ENCODE results near the gene DIO1. TPM values are rescaled to one million over a fixed set of nuclear protein-coding genes. Genes with fewer than 3 reads are reported as not detected.

DIO1 gene
- total RNA-seq, 1 experiment from 2014 or later: not detected

DNA sequence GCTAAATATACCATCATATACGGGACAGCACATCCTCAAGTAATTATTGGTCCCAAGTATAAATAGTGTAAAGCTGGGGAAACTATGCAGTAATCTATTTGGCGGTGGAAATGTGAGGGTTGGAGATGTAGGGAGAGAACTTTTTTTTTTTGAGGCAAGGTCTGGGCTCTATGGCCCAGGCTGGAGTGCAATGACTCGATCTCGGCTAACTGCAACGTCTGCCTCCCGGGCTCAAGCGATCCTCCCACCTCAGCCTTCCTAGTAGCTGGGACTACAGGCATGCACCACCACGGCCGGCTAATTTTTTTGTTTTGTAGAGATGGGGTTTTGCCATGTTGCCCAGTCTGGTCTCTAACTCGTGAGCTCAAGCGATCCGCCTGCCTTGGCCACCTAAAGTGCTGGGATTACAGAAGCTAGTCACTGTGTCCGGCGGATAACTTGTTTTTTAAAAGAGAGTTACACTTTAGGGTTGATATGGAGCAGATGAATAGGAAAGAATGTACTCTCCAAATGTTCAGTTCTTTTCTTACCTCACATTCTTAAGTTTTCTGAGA, 49.6 kb downstream of the DIO1 start:
- Histone ChIP-seq H3K36me3 (peaks cover 13% of the 10 kb centered on the region), H3K4me1 (peaks cover 4% of the 10 kb centered on the region; the same call in 1 of the 2 replicates), H3K9me3 (replicated peaks) (no peaks in the 10 kb centered on the region), H3K27ac (no peak overlapping the region), H3K4me3 (no peak overlapping the region), H3K27me3 (no peaks in the 10 kb centered on the region)
- DNase-seq: no peak

DNA sequence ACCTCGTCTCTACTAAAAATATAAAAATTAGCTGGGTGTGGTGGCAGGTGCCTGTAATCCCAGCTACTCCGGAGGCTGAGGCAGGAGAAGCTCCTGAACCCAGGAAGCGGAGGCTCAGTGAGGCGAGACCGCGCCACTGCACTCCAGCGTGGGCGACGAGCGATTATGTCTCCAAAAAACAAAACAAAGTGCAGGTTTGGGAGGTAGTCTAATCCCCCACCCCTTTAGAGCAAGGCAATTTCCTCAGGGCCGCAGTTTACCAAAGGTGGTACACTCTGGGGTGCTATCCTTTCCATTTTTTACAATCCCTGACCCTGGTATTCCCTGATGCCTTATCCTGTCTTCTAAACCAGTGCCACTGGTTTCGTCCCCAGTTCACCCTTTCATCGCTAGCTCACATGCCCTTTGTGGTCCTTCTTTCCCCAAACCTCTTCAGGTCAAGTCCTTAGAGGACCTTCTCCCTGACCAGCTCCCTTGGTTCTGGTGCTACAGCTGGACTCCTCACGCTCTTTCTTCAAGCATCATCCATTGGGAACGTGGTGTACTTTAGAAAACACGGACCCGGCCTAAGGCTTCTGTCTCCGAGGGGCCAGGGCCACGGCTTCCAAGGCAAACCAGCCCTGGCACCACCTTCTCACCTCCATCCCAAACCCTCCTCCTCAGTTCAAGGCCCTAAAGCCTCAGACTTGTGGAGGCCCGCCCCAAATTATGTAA, 50.6 kb downstream of the DIO1 start:
- Histone ChIP-seq H3K4me1 (peaks cover 4% of the 10 kb centered on the region; the same call in 1 of the 2 replicates), H3K36me3 (peaks cover 9% of the 10 kb centered on the region; the same call in 1 of the 2 replicates), H3K4me3 (peak overlapping the region; percentile 95), H3K27ac (peak overlapping the region; percentile 73), H3K9me3 (replicated peaks) (no peaks in the 10 kb centered on the region), H3K27me3 (no peaks in the 10 kb centered on the region)
- DNase-seq: peak; percentile 15 to 42

DNA sequence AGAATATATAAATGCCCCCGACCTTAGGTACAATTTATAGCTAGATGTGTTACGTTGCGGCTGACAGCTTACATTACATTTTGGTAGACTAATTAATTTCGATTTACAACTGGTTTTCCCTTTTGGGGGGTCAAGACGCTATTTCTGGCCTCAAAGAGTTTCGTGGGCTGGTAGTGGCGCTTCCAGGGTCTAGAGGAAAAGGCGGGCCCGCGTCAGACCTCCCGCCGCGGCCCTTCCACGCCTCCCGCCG, 51.1 kb downstream of the DIO1 start:
- Histone ChIP-seq H3K9me3 (replicated peaks) (no peaks in the 10 kb centered on the region), H3K4me3 (peak overlapping the region; percentile 95), H3K27me3 (no peaks in the 10 kb centered on the region), H3K4me1 (peaks cover 4% of the 10 kb centered on the region; the same call in 1 of the 2 replicates), H3K27ac (peak overlapping the region; percentile 73), H3K36me3 (peaks cover 4% of the 10 kb centered on the region; the same call in 1 of the 2 replicates)
- no peak for DNase-seq

DNA sequence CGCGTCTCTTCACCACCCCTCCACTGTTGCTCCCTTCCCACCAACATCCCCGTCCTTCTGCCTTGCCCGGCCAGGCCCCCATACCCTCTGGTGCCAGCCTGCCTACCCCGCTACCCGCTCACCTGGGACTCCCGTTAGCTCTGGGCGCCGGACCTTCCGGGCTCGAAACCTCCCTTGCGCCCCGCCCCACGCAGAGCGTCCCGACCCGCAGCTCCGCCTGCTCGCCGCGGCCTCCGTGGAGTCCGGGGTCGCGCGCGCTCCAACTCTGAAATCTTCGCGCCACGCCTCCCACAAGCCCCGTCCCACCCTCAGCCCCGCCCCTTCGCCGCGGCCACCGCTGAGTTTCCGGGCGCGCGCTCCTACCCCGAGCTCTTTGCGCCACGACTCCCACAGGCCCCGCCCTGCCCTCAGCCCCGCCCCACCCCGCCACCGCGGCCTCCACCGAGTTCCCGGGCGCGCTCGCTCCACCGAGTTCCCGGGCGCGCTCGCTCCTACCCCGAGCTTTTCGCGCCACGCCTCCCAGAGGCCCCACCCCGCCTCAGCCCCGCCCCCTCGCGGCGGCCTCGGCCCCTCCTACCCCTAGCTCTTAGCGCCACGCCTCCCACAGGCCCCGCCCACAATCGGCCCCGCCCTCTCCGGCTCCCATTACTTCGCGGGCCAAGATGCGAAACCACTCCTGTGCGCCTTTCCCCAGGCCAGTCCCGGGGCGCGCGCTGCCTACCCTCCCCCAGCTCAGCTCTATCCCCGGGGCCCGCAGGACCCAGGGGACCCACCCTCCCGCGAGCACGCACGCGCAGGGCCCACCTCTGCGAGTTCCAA, 51.7 kb downstream of the DIO1 start, which contains the start of gene IFT25:
IFT25 (minus strand) TSS at position 267 of the 819 bp plus-strand sequence. CDS start 5,617 bp downstream, outside the sequence.
- Histone ChIP-seq H3K9me3 (replicated peaks) (no peaks in the 10 kb centered on the region), H3K36me3 (0 out of 2 replicates have a peak, but pooled peaks cover 2% of the 10 kb centered on the region), H3K27ac (peak within 1 kb of the TSS; percentile 73), H3K4me1 (peaks cover 4% of the 10 kb centered on the region; the same call in 1 of the 2 replicates), H3K27me3 (no peaks in the 10 kb centered on the region), H3K4me3 (peak within 1 kb of the TSS; percentile 95)
- peak; percentile 97 to 98 for DNase-seq

DNA sequence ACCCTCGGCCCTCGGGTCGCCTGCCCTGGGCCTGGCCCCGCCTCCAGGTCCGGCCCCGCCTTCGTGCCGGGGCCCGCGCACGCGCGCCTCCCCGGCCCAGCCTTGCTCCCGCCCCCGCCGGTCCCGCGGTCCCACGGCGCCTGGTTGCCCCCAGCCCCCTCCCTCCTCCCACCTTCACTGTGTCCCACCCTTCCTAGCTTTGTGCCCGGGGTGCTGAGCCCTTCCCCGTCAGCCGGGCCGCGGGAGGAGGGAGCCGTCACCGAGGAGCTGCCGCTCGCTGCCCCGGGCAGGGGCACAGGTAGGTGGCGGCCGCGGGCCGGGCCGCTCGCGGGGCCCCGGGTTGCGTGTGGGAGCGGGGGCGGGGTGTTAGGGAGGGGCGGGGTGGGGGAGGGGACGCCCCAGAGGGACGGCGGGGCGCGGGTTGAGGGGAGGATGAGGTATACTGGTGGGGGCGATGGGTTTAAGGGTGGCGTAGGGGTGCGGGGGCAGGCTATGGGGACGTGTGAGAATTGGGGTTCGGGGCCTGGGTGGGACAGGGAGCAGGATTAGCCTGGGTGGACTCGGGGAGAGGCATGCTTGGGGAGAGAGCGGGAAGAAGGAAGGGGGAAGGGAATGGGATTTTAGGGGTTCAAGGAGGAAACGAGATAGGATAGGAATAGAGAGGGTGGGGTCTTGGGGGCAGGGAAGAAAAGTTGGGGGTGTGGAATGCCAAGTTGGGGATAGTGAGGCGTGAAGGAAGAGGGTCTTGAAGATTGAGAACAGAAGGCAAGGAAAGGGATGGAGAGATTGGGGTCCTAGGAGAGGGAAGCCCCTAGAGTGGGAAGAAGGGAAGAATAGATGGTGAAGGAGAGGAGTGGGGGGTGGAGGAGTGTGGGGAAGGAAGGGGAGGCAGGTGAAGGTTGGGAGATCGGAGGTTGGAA, 52.5 kb downstream of the DIO1 start, which contains the start of gene LRRC42:
LRRC42 (plus strand) TSS at position 99 of the 920 bp plus-strand sequence. CDS start 5,650 bp downstream, outside the sequence.
- Histone ChIP-seq H3K27me3 (no peaks in the 10 kb centered on the region), H3K27ac (peak within 1 kb of the TSS; percentile 73), H3K36me3 (no peaks in the 10 kb centered on the region), H3K9me3 (replicated peaks) (no peaks in the 10 kb centered on the region), H3K4me3 (peak within 1 kb of the TSS; percentile 95), H3K4me1 (peaks cover 4% of the 10 kb centered on the region; the same call in 1 of the 2 replicates)
- no peak for DNase-seq

DNA sequence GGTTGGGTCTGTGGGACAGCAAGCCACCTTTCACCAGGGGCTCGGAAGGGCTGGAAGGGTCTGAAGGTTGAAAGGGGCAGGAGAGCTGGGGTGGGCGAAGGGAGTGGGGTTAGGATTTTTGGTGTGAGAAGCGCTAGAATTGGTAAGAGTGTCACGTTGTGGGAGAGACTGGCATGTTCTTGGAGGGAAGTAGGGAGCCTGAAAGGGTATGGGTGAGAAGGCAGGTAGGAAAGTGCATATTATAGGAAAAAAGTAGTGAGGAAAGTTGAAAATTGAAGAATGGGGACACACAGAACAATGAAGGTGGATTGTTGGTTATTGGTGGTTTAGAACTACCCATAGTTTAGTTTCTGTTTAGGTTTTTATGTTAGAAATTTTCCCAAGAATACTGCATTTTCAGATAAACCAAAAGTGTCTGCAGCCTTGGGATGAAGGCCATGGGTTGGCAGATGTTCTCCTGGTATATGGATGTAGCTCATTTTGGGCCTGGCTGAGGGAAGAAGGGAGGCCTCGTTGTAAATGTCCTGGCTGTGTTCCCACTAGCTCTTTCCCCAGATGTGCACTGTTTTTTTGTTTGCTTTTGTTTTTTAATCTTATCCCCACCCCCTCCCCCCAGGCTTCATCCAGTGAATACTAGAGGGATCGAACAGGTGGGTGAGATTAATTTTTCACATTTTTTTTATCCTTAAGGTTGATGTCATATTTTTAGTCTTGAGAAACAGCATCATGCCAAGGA, 53.4 kb downstream of the DIO1 start:
- Histone ChIP-seq H3K4me1 (peaks cover 4% of the 10 kb centered on the region; the same call in 1 of the 2 replicates), H3K9me3 (replicated peaks) (no peaks in the 10 kb centered on the region), H3K4me3 (peak overlapping the region; percentile 95), H3K36me3 (no peaks in the 10 kb centered on the region; the same call in 1 of the 2 replicates), H3K27ac (no peak overlapping the region), H3K27me3 (no peaks in the 10 kb centered on the region)
- DNase-seq: peak in 1 of 2 experiments; percentile 16

DNA sequence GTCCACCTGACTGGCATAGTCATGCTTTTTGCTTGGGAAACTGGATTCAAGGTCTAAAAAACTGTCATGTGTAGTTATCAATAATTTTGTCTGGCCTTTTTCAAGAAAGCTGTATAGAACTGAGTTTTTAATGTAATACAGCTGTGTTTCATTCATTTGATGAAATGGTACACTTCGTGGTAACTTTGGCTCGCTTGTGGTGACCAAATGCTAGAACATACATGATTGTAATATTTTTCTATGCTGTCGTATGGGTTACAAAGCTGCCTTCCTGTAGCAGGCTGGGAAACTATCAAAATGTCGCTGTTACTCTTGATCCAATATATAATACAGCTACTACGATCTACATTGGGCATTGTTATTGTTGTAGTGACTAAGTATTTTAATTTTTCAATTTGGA, 54.3 kb downstream of the DIO1 start:
- Histone ChIP-seq H3K4me3 (no peak overlapping the region), H3K9me3 (replicated peaks) (no peaks in the 10 kb centered on the region), H3K27ac (no peak overlapping the region), H3K27me3 (no peaks in the 10 kb centered on the region), H3K36me3 (peaks cover 6% of the 10 kb centered on the region; the same call in 1 of the 2 replicates), H3K4me1 (peaks cover 4% of the 10 kb centered on the region; the same call in 1 of the 2 replicates)
- DNase-seq: no peak

DNA sequence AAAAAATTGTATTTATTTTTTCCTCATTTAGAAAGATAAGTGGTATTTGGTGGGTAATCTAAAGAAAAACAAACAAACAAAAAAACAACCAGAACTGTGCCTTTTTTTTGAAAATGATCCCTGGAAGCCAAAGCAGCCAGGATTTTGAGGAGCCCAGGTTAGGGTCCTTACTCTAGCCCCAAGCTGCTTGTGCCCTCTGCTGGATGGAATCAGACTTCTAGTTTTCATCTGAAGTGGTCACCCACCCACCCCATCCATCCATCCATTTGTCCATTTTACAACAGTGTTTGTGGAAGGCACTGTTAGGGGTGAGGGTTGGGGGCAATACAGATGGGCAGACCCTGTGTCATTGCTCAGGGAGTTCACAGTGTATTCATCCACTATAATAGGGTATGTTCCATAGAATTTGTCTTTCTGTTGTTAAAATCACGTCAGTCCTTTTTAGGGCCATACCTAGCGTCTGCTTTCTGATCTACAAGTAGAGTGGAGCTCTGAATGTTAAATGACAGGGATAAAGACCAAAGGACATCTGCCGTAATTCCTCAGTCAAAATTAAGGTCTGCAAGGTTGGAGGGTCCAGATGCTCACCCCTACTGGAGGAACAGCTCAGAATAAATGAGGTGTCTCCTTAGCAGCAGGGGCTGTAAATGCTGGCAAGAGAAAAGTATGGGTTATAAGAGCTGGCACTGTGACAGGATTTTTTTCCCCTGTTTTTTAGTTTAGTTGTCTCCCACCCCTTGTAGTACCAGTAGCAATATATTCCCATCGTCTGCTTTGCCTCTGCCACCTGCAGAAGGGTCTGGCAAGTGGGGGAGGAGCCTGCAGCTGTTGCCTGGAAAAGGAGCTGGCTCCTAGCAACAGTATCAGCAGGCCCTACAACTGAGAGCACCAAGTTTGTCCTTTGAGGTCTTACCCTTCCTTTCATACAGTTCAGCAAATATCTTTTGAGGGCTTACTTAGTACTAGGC, 55.3 kb downstream of the DIO1 start:
- H3K9me3 ChIP-seq (replicated peaks): no peaks in the 10 kb centered on the region
- DNase-seq: peak; percentile 52 to 72
- H3K4me3 ChIP-seq: no peak overlapping the region
- peaks cover 4% of the 10 kb centered on the region; the same call in 1 of the 2 replicates for H3K4me1 ChIP-seq
- no peaks in the 10 kb centered on the region for H3K27me3 ChIP-seq
- no peak overlapping the region for H3K27ac ChIP-seq
- H3K36me3 ChIP-seq: peaks cover 12% of the 10 kb centered on the region

DNA sequence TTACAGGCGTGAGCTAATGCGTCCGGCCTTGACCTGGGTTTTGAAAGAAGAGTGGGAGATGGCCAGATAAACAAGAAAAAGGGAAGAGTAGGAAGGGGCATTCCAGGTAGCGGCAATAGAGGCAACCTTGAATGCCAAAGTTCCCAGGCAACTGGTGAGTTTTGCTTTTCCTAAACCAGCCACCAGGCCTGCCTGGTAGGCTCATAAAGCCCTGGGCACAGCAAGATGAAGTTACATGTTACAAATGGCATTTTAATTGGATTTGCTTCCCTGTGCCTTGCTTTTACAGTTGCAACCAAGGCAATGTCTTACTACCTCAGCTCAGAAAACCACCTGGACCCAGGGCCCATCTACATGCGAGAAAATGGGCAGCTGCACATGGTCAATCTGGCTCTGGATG, 57.7 kb downstream of the DIO1 start:
- no peaks in the 10 kb centered on the region for H3K9me3 ChIP-seq (replicated peaks)
- peaks cover 30% of the 10 kb centered on the region for H3K36me3 ChIP-seq
- no peak overlapping the region for H3K27ac ChIP-seq
- peaks cover 10% of the 10 kb centered on the region for H3K4me1 ChIP-seq
- H3K4me3 ChIP-seq: no peak overlapping the region
- no peaks in the 10 kb centered on the region for H3K27me3 ChIP-seq
- no peak for DNase-seq

DNA sequence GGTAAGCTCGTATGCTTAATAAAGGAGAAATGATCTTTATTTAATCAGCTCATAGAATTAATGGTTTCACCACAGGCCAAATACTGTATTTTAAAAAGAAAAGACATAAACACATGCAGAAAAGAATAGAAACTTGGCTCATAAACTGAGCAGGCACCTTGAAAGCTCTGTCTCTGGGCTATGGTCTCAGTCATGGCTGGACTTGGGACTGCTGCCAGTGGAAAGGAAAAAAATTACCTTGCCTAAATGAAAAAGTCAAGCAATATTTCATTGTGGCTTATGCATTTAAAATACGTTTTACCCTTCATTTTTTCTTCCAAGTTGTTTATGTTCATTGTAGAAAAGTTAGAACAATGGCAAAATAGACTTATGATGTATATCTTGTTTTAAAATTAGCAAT, 60.1 kb downstream of the DIO1 start:
- Histone ChIP-seq H3K9me3 (replicated peaks) (no peaks in the 10 kb centered on the region), H3K4me3 (no peak overlapping the region), H3K27me3 (no peaks in the 10 kb centered on the region), H3K4me1 (peaks cover 16% of the 10 kb centered on the region), H3K27ac (no peak overlapping the region), H3K36me3 (peaks cover 46% of the 10 kb centered on the region)
- DNase-seq: no peak

DNA sequence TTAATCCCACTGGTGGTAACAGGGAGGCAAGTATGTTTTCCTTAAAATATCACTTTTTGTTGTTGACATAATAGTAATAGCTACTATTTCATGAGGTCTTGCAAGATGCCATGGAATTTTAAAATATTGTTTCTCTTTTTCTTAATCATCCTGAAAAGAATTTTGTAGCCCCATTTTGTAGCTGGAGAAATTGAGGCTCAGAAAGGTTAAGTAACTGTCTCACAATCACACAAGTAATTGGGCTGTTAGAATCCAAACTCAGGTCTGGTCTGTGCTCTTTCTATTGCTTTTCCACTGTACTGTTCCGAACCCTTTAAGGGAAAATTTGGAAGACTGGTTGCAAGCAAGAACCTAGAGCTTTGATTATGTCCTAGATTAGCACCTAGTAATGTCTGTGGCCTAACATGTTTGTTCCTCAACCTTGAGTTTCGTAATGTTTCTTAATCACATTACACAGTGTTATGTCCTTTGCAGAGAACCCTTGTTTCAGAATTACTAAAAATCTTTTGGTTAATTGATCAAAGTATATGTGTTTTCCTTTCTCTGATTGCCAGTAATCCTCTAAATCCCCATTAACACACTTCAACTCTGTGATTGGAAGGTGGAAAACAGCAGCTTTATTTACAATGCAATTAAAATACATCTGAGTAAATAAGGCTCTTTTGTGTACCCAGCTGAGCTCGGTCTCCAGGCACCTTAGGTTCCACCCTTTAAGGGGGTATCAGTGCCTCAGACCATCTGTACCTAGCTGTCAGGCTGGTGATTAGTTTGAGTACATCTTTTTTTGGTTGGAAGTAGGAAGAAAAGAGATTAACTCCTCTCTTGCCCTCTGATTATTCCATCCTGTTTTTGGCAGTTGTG, 62.6 kb downstream of the DIO1 start:
- Histone ChIP-seq H3K27me3 (no peaks in the 10 kb centered on the region), H3K27ac (peak overlapping the region; percentile 41; the same call in 1 of the 2 replicates), H3K4me1 (peaks cover 16% of the 10 kb centered on the region), H3K9me3 (replicated peaks) (no peaks in the 10 kb centered on the region), H3K36me3 (peaks cover 65% of the 10 kb centered on the region), H3K4me3 (no peak overlapping the region)
- DNase-seq: no peak

All from SJCRH30 (cell line).